Activated T-cell treated with anti-CD3 and anti-CD28 coated beads, Interleukin-2, amount 50 U/mL, for 72 hours (primary cell): ENCODE results near the gene ZNF273. TPM values are rescaled to one million over a fixed set of nuclear protein-coding genes. Genes with fewer than 3 reads are reported as not detected.

ENCODE experiments used
- ATAC-seq, 2 donors: fragments of 150-1000 bp; cut with Tn5 transposase; replicated peaks in 1 of 2; 2 replicates each; pipeline ENCODE4 v1.10.0; 2021; ENCODE audit warnings: moderate library complexity in 2 of 2, mild to moderate bottlenecking in 1 of 2
- DNase-seq, 2 donors: peaks; one replicate each; pipeline ENCODE4 v3.0.0; 2021 to 2022; ENCODE audit warnings: mixed read lengths in 1 of 2
- H3K27ac Mint-ChIP-seq: one replicate; pipeline ENCODE4 v1.8.0; 2022; ENCODE audit warnings: mild to moderate bottlenecking, moderate library complexity, mixed read lengths
- H3K27me3 Mint-ChIP-seq: one replicate; pipeline ENCODE4 v1.8.0; 2022; ENCODE audit warnings: low read depth, mixed read lengths
- H3K36me3 Mint-ChIP-seq, 2 donors: one replicate each; pipeline ENCODE4 v1.8.0; 2022; ENCODE audit warnings: mixed read lengths in 2 of 2, mild to moderate bottlenecking in 1 of 2; ENCODE audit not compliant: insufficient read depth in 2 of 2
- H3K4me1 Mint-ChIP-seq: one replicate; pipeline ENCODE4 v1.8.0; 2022; ENCODE audit warnings: low read depth, mixed read lengths
- H3K4me3 Mint-ChIP-seq, 2 donors: one replicate each; pipeline ENCODE4 v1.8.0; 2022; ENCODE audit warnings: mild to moderate bottlenecking in 2 of 2, mixed read lengths in 2 of 2, moderate library complexity in 2 of 2
- H3K9me3 Mint-ChIP-seq, 2 donors: one replicate each; pipeline ENCODE4 v1.8.0; 2022; ENCODE audit warnings: mixed read lengths in 2 of 2
- total RNA-seq, 2 donors: library from RNA; stranded (reverse); gene quantifications; one replicate each; pipeline ENCODE4 v1.2.3, GENCODE V29; 2022

ZNF273 gene
- total RNA-seq, 2 donors from 2014 or later, result 15.0 to 19.2 TPM

GRCh38 chr7:64872351-64873154 lies 30.5 kb upstream of the ZNF273 start:
- DNase-seq (no peak), ATAC-seq (no peak)
- no peak overlapping the region for H3K27ac Mint-ChIP-seq
- peaks cover 6% of the 10 kb centered on the region for H3K4me1 Mint-ChIP-seq
- H3K4me3 Mint-ChIP-seq, result no peak overlapping the region
- peaks cover 0 to 9% of the 10 kb centered on the region in 2 donors for H3K36me3 Mint-ChIP-seq
- peaks cover 1 to 2% of the 10 kb centered on the region in 2 donors for H3K9me3 Mint-ChIP-seq
- H3K27me3 Mint-ChIP-seq, result peaks cover 10% of the 10 kb centered on the region

- no peak overlapping the region for H3K27ac Mint-ChIP-seq
Measured at GRCh38 chr7:64873155-64873500, 29.9 kb upstream of the ZNF273 start.

GRCh38 chr7:64873517-64873916 lies 29.6 kb upstream of the ZNF273 start:
- H3K4me3 Mint-ChIP-seq, result no peak overlapping the region
- DNase-seq (no peak), ATAC-seq (no peak)
- H3K4me1 Mint-ChIP-seq, result peaks cover 11% of the 10 kb centered on the region
- H3K27me3 Mint-ChIP-seq, result peaks cover 12% of the 10 kb centered on the region
- H3K9me3 Mint-ChIP-seq, result peaks cover 0 to 3% of the 10 kb centered on the region in 2 donors
- peaks cover 3 to 11% of the 10 kb centered on the region in 2 donors for H3K36me3 Mint-ChIP-seq
- H3K27ac Mint-ChIP-seq, result no peak overlapping the region

More at GRCh38 chr7:64873155-64873500, 29.9 kb upstream of the ZNF273 start:
- Mint-ChIP-seq H3K9me3 (peaks cover 1 to 3% of the 10 kb centered on the region in 2 donors), H3K27me3 (peaks cover 11% of the 10 kb centered on the region), H3K4me1 (peaks cover 11% of the 10 kb centered on the region), H3K4me3 (no peak overlapping the region), H3K36me3 (peaks cover 3 to 11% of the 10 kb centered on the region in 2 donors)
- DNase-seq (no peak), ATAC-seq (no peak)

- Mint-ChIP-seq H3K4me1 (peaks cover 11% of the 10 kb centered on the region), H3K36me3 (peaks cover 3 to 11% of the 10 kb centered on the region in 2 donors)
Measured at GRCh38 chr7:64874114-64874513, 29.0 kb upstream of the ZNF273 start.

GRCh38 chr7:64874562-64875250 lies 28.4 kb upstream of the ZNF273 start:
- no peak overlapping the region for H3K27ac Mint-ChIP-seq
- peaks cover 11% of the 10 kb centered on the region for H3K4me1 Mint-ChIP-seq
- no peak for ATAC-seq
- peaks cover 2 to 8% of the 10 kb centered on the region in 2 donors for H3K9me3 Mint-ChIP-seq
- peaks cover 3 to 11% of the 10 kb centered on the region in 2 donors for H3K36me3 Mint-ChIP-seq
- DNase-seq, result no peak
- no peak overlapping the region for H3K4me3 Mint-ChIP-seq
- peaks cover 24% of the 10 kb centered on the region for H3K27me3 Mint-ChIP-seq

More at GRCh38 chr7:64874114-64874513, 29.0 kb upstream of the ZNF273 start:
- H3K9me3 Mint-ChIP-seq, result peaks cover 2 to 8% of the 10 kb centered on the region in 2 donors
- ATAC-seq, result no peak
- H3K27ac Mint-ChIP-seq, result no peak overlapping the region
- H3K27me3 Mint-ChIP-seq, result peaks cover 18% of the 10 kb centered on the region
- no peak for DNase-seq
- H3K4me3 Mint-ChIP-seq, result no peak overlapping the region

GRCh38 chr7:64875258-64875657 lies 27.8 kb upstream of the ZNF273 start:
- Mint-ChIP-seq H3K4me1 (peaks cover 11% of the 10 kb centered on the region), H3K27me3 (peaks cover 27% of the 10 kb centered on the region), H3K9me3 (peaks cover 2 to 8% of the 10 kb centered on the region in 2 donors), H3K36me3 (peaks cover 3 to 11% of the 10 kb centered on the region in 2 donors), H3K4me3 (no peak overlapping the region), H3K27ac (no peak overlapping the region)
- ATAC-seq, result no peak
- DNase-seq, result no peak

- ATAC-seq, result no peak
- Mint-ChIP-seq H3K9me3 (peaks cover 2 to 8% of the 10 kb centered on the region in 2 donors), H3K4me1 (peaks cover 11% of the 10 kb centered on the region), H3K27ac (no peak overlapping the region), H3K36me3 (peaks cover 3 to 9% of the 10 kb centered on the region in 2 donors), H3K4me3 (no peak overlapping the region), H3K27me3 (peaks cover 27% of the 10 kb centered on the region)
- no peak for DNase-seq
Measured at GRCh38 chr7:64875658-64876406, 27.2 kb upstream of the ZNF273 start.

- H3K36me3 Mint-ChIP-seq, result peaks cover 3 to 9% of the 10 kb centered on the region in 2 donors
- ATAC-seq (peak; percentile 89 to 93), DNase-seq (peak; percentile 68 to 70)
- no peak overlapping the region for H3K27ac Mint-ChIP-seq
- H3K27me3 Mint-ChIP-seq, result peaks cover 32% of the 10 kb centered on the region
- H3K4me3 Mint-ChIP-seq, result peak overlapping the region; percentile 70 to 81
- H3K9me3 Mint-ChIP-seq, result peaks cover 2 to 6% of the 10 kb centered on the region in 2 donors
- H3K4me1 Mint-ChIP-seq, result peaks cover 11% of the 10 kb centered on the region
Measured at GRCh38 chr7:64876792-64877713, 26.0 kb upstream of the ZNF273 start.

- ATAC-seq (peak; percentile 6 to 49), DNase-seq (no peak)
- Mint-ChIP-seq H3K27me3 (peaks cover 41% of the 10 kb centered on the region), H3K9me3 (peaks cover 2 to 6% of the 10 kb centered on the region in 2 donors), H3K27ac (no peak overlapping the region), H3K4me3 (peak overlapping the region; percentile 70 to 81), H3K36me3 (peaks cover 3 to 12% of the 10 kb centered on the region in 2 donors), H3K4me1 (peaks cover 19% of the 10 kb centered on the region)
Measured at GRCh38 chr7:64877714-64878610, 25.1 kb upstream of the ZNF273 start.

GRCh38 chr7:64878684-64879083 lies 24.4 kb upstream of the ZNF273 start:
- Mint-ChIP-seq H3K27ac (no peak overlapping the region), H3K27me3 (peaks cover 48% of the 10 kb centered on the region), H3K4me3 (peak overlapping the region in 1 of 2 donors; percentile 21), H3K36me3 (peaks cover 3 to 12% of the 10 kb centered on the region in 2 donors), H3K9me3 (peaks cover 2 to 6% of the 10 kb centered on the region in 2 donors), H3K4me1 (peaks cover 21% of the 10 kb centered on the region)
- DNase-seq (no peak), ATAC-seq (no peak)

- peak overlapping the region in 1 of 2 donors; percentile 21 for H3K4me3 Mint-ChIP-seq
- no peak for DNase-seq
- peaks cover 53% of the 10 kb centered on the region for H3K27me3 Mint-ChIP-seq
- H3K4me1 Mint-ChIP-seq, result peaks cover 21% of the 10 kb centered on the region
- peaks cover 4 to 6% of the 10 kb centered on the region in 2 donors for H3K9me3 Mint-ChIP-seq
- no peak overlapping the region for H3K27ac Mint-ChIP-seq
- peaks cover 3 to 15% of the 10 kb centered on the region in 2 donors for H3K36me3 Mint-ChIP-seq
- ATAC-seq, result no peak
Measured at GRCh38 chr7:64879086-64879730, 23.9 kb upstream of the ZNF273 start.
